HT-29 (cell line): ENCODE measurements around the gene PRR5. TPM values are rescaled to one million over a fixed set of nuclear protein-coding genes. Genes with fewer than 3 reads are reported as not detected.
"Not testable (repeated sequence)": the region's sequence is repeated elsewhere in the genome, so short reads cannot be mapped to it uniquely, and the experiment has no call there.

Experiments used
- DNase-seq: peaks from one replicate; pipeline ENCODE4 v3.0.0-alpha.2; 2015; ENCODE audit warnings: low spot score
- total RNA-seq: library from RNA; depleted of rRNA; stranded (reverse); fragments of >200 nt; shearing (Covaris generic); gene quantifications from 2 replicates; pipeline ENCODE4 v1.2.3, GENCODE V29; 2014

The PRR5 gene
- total RNA-seq, 1 experiment from 2014 or later, result 16.9 TPM

DNA sequence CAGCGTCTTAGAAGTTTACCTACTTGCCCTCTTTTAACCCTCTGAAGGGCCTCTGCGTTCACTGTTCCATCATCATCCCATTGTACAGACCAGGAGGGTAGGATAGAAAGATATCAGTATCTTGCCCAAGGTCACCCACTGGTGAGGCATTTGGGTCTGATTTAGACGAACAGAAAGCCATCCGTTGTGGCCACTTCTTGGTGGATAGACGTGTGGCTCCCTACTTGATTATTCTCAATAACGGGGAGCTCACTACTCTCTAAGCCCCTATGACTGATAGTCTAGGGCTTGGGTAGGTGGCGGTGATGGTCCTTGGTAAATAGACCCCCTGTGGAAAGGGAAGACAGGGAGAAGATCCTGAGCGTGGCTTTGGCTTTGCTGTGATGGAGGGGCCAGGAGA, 28.6 kb upstream of the PRR5 start:
- DNase-seq, result no peak

DNA sequence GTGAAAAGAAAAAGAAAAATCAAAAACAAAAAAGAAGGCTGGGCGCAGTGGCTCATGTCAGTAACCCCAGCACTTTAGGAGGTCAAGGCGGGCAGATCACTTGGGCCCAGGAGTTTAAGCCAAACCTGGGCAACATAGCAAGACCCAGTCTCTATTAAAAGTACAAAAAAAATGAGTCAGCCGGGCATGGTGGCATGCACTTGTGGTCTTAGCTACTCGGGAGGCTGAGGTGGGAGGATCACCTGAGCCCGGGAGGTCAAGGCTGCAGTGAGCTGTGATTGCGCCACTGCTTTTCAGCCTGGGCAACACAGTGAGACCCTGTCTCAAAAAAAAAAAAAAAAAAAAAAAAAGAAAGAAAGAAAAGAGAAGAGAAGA, 26.0 kb upstream of the PRR5 start:
- not testable (repeated sequence) for DNase-seq

DNA sequence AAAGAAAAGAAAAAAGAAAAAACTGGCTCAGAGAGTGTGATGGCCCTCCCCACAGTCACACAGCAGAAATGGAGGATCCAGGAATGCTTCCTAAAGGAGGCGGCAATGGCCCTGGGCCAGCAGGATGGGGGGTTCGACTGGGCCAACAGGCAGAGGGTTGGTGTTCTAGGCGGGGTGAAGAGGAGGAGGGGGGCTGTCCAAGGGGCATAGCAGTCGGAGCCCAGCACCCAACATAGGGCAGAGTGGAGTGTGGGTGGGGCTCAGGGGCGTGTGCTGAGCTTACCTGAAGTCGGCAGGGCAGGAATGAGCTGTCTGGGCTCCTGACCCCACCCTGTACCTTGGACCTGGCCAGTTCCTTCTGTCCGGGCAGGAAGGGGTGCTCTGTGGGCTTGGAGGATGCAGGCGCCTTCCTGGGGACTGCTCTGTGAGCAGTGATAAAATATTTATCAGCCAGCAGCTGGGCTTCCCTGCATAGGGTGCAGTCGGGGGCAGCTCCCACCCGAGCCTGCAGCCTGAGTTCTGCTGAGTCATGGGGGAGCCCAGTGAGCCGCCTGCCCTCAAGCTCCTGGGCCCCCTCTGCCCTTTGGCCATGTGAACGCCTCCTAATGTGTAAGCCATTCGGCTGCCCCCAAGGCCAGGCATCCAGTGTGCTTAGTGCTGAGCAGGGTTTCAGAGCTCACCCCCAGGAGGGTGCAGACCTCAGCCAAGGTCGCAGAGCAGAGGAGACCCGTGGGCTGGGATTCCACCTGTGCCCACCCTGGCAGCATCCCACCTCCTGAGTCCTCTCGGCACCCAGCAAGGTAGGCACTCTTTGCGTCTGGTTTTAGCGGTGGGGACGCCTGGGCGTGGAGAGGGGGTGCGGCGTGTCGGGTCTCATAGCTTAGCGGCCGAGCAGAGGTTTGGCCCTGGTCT, 25.3 kb upstream of the PRR5 start:
- DNase-seq, result peak; percentile 21

DNA sequence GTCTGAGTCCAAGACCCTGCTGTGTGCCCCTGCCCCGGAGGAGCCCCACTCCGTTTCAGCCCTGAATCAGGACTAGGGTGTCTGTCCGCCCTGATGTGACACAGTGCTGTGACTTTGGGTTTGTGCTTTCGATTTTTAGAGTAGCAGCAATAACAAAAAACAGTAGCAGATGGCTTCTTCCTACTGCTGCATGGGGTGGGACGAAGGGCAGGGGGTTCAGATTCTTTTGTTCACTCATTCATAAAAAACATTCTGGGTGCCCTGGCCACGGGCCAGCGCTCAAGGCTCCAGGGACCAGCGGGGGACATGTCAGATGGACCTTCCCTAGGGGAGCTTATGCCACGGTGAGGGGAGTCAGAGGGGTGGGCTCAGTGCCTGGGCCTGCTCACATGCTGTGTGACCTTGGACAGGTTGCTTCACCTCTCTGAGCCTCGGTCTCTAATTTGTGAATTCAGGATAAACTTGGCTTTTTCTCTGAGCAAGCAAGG, 24.6 kb upstream of the PRR5 start:
- DNase-seq, result no peak

- DNase-seq, result no peak
Observed at GRCh38 chr22:44677871-44678555, 24.0 kb upstream of the PRR5 start.

DNA sequence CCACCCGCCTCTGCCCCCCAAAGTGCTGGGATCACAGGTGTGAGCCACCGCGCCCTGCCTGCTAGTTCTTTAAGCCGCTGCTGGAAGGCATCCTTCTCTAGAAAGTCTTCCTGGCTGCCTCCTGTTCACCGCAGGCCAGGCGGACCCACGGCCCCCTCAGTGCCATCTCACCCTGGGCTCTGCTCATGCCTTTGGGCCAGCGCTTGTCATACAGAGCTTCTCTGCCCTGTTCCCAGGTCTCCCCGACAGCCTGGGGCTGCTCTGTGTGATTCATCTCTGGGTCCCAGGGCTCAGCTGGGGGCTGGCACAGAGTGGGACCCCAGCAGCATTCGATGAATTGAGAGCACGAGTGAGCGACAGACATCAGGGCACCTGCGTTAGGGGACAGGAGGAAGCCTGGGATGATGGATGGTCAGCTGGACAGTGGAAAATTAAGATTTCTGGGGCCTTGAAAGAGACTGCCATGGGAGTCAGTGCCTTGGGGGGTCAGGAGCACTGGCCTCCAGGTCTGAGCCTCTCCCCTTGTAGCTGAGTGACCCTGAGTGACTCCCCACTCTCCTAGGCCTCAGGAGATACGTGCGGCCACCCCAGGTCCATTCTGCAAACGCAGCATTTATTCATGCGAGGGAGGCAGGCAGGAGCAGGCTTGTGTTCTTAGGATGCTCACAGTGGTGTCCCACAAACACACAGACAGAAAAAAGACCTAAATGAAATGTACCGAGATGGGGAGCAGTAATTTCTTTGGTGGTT, 23.3 kb upstream of the PRR5 start:
- DNase-seq, result no peak

GRCh38 chr22:44679306-44679647, 22.7 kb upstream of the PRR5 start:
- DNase-seq, result not testable (repeated sequence)

- DNase-seq, result no peak
Observed at GRCh38 chr22:44680058-44680457, 21.9 kb upstream of the PRR5 start.

- no peak for DNase-seq
Observed at GRCh38 chr22:44680481-44680894, 21.5 kb upstream of the PRR5 start.

GRCh38 chr22:44682556-44683168, 19.3 kb upstream of the PRR5 start:
- DNase-seq, result no peak

DNA sequence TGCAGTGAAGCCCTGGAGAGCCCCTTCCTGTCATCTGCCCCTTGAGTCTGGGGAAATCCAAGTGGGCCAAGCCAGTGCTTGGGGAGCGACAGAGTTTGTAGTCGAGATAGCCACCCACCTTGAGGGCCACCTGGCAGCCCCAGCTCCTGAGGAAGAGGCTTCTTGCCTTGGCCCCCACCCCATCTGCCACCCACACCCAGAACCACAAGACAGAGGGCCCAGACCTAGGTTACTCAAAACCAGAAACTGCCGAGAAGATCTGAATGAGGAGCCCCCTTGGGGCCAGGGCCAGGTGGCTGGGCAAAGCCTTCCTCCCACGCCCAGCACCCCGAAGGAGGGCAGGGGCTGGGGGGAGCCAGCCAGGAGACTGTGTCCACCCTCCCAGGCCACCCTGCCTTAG, 18.8 kb upstream of the PRR5 start:
- no peak for DNase-seq

- no peak for DNase-seq
Observed at GRCh38 chr22:44683881-44684280, 18.1 kb upstream of the PRR5 start.

DNA sequence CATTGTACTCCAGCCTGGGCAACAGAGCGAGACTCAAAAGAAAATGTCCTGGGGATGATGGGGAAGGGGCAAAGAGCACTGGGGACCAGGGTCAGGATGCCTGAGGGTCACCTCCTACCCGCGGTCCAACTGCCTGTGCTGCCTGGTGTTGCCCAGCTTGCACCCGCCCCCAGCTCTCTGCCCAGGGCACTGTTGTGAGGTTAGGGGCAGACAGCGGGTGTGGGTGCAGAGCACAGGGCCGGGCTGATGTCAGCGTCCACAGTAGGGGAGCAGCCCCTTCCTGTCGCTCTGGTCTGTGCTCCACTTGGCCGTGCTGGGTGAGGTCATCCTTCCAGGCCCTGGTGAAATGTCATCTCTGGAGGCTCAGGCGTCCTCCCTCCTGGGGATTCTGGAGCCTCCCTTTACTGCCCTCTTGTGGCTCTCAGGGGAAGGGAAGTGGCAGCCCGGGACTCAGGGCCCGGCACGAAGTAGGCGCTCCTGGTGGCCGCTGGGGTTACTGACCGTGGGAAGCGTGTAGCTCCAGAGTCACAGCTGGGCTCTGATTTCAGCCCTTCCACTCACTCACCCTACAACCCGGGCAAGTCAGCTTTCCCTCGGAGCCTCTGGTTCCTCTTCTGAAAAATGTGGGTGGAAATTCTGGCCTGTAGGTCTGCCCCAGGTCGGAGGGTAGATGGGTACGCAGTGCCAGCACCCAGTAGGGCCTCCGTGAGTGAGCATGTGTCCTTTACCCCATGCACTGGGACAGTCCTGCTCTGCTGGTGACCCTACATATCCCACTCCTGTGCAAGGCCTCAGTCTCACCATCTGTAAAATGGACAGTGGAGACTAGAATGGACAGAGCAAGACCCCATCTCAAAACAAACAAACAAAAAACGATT, 17.3 kb upstream of the PRR5 start:
- DNase-seq, result peak; percentile 88

GRCh38 chr22:44685384-44686056, 16.5 kb upstream of the PRR5 start:
- peak; percentile 39 for DNase-seq

DNA sequence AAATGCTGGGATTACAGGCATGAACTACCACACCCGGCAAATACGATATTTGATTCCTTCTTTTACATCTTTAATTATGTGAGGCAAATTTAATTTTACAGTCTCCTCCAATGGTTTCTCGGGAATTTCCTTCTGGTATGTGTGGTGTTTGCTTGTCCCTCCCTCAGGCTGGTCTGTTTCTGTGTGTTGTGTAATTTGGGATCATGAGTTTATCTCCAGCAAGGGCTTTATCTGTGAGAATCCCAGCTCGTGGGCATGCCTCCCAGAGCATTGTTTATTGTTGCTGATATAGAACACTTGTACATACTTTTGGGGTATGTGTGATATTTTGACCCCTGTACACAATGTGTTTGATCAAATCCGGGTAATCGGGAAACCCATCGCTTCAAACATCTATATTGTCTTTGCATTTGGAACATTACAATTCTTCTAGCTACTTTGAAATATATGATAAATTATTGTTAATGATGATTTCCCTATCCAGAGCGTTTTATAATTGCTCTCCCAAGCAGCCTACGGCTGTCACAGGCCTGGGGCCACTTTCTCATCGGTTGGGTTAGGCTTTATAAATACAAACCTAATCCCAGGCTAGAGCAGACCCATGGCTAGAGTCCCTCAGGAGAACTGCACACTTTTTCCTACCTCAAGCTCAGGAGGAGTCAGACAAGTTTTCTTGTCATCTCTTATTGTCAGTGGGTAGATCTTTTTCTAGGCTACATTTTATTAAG, 15.0 kb upstream of the PRR5 start:
- no peak for DNase-seq

GRCh38 chr22:44689173-44689572, 12.8 kb upstream of the PRR5 start:
- no peak for DNase-seq

GRCh38 chr22:44689915-44690524, 12.0 kb upstream of the PRR5 start:
- DNase-seq, result no peak

DNA sequence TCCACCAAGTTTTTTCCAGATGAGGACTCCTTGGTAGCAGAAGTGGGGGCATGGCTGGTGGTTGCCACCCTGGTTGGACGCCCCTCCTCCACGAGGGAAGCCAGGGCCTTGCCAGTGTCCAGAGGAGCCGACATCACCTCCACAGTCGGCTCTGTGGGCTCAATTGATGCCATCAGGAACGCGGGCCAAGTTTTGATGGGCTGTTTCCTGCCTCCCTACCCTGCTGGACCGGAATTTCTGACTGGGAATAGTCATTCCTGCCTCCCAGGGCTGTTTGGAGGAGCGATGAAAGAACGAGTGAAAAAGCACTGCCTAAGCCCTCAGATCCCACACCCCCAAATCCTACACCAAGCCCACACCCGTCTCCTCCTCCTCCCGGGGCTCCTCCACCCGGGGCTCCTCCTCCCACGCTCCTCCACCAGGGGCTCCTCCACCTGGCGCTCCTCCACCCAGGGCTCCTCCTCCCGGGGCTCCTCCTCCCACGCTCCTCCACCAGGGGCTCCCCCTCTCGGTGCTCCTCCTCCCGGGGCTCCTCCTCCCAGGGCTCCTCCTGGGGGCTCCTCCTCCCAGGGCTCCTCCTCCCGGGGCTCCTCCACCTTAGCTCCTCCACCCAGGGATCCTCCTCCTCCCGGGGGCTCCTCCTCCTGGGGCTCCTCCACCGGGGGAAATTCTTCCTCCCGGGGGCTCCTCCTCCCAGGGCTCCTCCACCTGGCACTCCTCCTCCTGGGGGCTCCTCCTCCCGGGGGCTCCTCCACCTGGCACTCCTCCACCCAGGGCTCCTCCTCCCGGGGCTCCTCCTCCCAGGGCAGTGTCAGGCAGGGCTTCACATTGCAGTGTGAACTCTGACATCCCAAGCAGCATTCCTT, 10.0 kb upstream of the PRR5 start:
- DNase-seq, result no peak
